ENCODE measurements around the gene FBXO9. TPM values are rescaled to one million over a fixed set of nuclear protein-coding genes. Genes with fewer than 3 reads are reported as not detected.

Gene FBXO9
- total and polyA plus RNA-seq, 4 donors = 36.8 to 79.1 (median 51.2) TPM

DNA sequence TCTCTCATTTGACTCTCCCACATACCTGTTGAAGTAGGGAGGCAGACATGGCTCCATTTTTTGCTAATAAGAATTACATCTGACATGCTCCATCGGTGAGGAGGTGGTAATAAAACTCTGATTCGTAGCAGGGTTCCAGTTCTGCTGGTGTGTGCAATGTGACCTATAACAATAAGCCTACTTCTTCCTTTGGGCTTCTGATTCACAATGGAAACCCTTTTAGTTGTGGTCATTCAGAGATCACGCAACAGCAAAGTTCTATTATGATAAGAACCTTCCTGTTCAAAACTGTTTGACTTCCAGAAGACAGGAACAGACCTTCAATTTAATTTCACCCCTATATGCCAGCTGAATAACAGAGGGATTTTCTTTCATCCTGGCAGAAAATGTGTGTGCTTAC lies 38.7 kb upstream of the FBXO9 start:
- no peak overlapping the region for H3K27ac ChIP-seq (ENCODE audit: low read depth in 1 of 2, low read length in 2 of 2)
- H3K4me1 ChIP-seq (ENCODE audit: control insufficient read depth in 4 of 4, insufficient read depth in 4 of 4, low read length in 3 of 4) = no peaks in the 10 kb centered on the region
- no peak for DNase-seq (ENCODE audit: low spot score)
- H3K9ac ChIP-seq (ENCODE audit: low read depth in 1 of 2, low read length in 2 of 2) = no peak overlapping the region
- H3K27me3 ChIP-seq (ENCODE audit: control insufficient read depth in 4 of 4, insufficient read depth in 4 of 4, low read length in 3 of 4) = no peaks in the 10 kb centered on the region
- WGBS = 85% methylated on average over 3 of the region's 3 CpGs
- TF ChIP-seq FOXA2 (IDR thresholded peaks at IDR 0.05) = no peak
- TF ChIP-seq NR2F2 (IDR thresholded peaks at IDR 0.05) = no peak
- TF ChIP-seq RAD21 (IDR thresholded peaks at IDR 0.05) = no peak
- TF ChIP-seq TAF1 (conservative IDR thresholded peaks at IDR 0.05) = no peak
- TF ChIP-seq EGR1 (IDR thresholded peaks at IDR 0.05; ENCODE audit: low read depth in 2 of 2) = no peak
- TF ChIP-seq, protein P1, sequence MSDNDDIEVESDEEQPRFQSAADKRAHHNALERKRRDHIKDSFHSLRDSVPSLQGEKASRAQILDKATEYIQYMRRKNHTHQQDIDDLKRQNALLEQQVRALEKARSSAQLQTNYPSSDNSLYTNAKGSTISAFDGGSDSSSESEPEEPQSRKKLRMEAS (IDR thresholded peaks at IDR 0.05) = no peak
- TF ChIP-seq HNF4G (IDR thresholded peaks at IDR 0.05) = no peak
- TF ChIP-seq, protein P2, sequence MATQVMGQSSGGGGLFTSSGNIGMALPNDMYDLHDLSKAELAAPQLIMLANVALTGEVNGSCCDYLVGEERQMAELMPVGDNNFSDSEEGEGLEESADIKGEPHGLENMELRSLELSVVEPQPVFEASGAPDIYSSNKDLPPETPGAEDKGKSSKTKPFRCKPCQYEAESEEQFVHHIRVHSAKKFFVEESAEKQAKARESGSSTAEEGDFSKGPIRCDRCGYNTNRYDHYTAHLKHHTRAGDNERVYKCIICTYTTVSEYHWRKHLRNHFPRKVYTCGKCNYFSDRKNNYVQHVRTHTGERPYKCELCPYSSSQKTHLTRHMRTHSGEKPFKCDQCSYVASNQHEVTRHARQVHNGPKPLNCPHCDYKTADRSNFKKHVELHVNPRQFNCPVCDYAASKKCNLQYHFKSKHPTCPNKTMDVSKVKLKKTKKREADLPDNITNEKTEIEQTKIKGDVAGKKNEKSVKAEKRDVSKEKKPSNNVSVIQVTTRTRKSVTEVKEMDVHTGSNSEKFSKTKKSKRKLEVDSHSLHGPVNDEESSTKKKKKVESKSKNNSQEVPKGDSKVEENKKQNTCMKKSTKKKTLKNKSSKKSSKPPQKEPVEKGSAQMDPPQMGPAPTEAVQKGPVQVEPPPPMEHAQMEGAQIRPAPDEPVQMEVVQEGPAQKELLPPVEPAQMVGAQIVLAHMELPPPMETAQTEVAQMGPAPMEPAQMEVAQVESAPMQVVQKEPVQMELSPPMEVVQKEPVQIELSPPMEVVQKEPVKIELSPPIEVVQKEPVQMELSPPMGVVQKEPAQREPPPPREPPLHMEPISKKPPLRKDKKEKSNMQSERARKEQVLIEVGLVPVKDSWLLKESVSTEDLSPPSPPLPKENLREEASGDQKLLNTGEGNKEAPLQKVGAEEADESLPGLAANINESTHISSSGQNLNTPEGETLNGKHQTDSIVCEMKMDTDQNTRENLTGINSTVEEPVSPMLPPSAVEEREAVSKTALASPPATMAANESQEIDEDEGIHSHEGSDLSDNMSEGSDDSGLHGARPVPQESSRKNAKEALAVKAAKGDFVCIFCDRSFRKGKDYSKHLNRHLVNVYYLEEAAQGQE (IDR thresholded peaks at IDR 0.05) = no peak
- TF ChIP-seq SP1 (IDR thresholded peaks at IDR 0.05) = no peak
- TF ChIP-seq JUND (IDR thresholded peaks at IDR 0.05) = no peak
- TF ChIP-seq, protein P3, sequence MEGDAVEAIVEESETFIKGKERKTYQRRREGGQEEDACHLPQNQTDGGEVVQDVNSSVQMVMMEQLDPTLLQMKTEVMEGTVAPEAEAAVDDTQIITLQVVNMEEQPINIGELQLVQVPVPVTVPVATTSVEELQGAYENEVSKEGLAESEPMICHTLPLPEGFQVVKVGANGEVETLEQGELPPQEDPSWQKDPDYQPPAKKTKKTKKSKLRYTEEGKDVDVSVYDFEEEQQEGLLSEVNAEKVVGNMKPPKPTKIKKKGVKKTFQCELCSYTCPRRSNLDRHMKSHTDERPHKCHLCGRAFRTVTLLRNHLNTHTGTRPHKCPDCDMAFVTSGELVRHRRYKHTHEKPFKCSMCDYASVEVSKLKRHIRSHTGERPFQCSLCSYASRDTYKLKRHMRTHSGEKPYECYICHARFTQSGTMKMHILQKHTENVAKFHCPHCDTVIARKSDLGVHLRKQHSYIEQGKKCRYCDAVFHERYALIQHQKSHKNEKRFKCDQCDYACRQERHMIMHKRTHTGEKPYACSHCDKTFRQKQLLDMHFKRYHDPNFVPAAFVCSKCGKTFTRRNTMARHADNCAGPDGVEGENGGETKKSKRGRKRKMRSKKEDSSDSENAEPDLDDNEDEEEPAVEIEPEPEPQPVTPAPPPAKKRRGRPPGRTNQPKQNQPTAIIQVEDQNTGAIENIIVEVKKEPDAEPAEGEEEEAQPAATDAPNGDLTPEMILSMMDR (IDR thresholded peaks at IDR 0.05; ENCODE audit: low read depth, low read length, missing input control) = no peak
- TF ChIP-seq FOXA1 (IDR thresholded peaks at IDR 0.05) = no peak
- TF ChIP-seq GABPA (IDR thresholded peaks at IDR 0.05 in 1 of 2, conservative IDR thresholded peaks at IDR 0.05 in 1 of 2) = no peak
- TF ChIP-seq, protein P4, sequence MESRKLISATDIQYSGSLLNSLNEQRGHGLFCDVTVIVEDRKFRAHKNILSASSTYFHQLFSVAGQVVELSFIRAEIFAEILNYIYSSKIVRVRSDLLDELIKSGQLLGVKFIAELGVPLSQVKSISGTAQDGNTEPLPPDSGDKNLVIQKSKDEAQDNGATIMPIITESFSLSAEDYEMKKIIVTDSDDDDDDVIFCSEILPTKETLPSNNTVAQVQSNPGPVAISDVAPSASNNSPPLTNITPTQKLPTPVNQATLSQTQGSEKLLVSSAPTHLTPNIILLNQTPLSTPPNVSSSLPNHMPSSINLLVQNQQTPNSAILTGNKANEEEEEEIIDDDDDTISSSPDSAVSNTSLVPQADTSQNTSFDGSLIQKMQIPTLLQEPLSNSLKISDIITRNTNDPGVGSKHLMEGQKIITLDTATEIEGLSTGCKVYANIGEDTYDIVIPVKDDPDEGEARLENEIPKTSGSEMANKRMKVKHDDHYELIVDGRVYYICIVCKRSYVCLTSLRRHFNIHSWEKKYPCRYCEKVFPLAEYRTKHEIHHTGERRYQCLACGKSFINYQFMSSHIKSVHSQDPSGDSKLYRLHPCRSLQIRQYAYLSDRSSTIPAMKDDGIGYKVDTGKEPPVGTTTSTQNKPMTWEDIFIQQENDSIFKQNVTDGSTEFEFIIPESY (IDR thresholded peaks at IDR 0.05) = no peak
- no peak overlapping the region for H3K4me3 ChIP-seq (ENCODE audit: low read depth in 1 of 3, low read length in 3 of 3)
- peaks cover 7 to 35% (median 16%) of the 10 kb centered on the region in 4 donors for H3K36me3 ChIP-seq (ENCODE audit: control insufficient read depth in 4 of 4, insufficient read depth in 3 of 4, low read depth in 1 of 4, low read length in 3 of 4)
- H3K9me3 ChIP-seq (ENCODE audit: control insufficient read depth in 4 of 4, low read length in 3 of 4) = no peaks in the 10 kb centered on the region

DNA sequence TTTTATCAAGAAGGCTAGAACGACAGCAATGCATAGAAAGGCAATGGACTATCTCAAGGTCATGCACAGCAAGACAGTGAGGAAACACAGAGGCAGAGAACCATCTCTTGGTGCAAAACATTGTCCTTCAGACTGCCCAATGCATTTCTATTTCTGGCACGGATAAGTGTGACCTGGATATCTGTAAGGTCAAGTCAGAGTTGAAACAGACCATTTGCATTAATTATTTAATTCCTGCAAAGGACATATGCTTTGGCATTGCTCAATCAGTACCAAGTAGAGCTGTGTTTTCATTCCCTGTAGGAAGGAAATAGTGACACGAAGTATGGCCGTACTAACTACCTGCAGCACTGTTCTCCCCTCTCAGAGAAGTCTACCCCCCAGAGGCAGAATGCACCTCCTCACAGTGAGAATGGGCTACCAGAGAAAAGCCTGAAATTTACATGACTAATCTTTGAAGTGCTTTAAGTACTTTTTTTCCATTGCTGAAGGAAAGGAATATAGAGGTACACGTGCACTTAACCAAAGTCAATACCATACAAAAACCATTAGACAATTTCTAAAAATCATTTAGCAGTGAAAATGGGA lies 38.0 kb upstream of the FBXO9 start:
- Histone ChIP-seq H3K4me1 (ENCODE audit: control insufficient read depth in 4 of 4, insufficient read depth in 4 of 4, low read length in 3 of 4) (no peaks in the 10 kb centered on the region), H3K27ac (ENCODE audit: low read depth in 1 of 2, low read length in 2 of 2) (no peak overlapping the region), H3K9ac (ENCODE audit: low read depth in 1 of 2, low read length in 2 of 2) (no peak overlapping the region), H3K27me3 (ENCODE audit: control insufficient read depth in 4 of 4, insufficient read depth in 4 of 4, low read length in 3 of 4) (no peaks in the 10 kb centered on the region), H3K9me3 (ENCODE audit: control insufficient read depth in 4 of 4, low read length in 3 of 4) (no peaks in the 10 kb centered on the region), H3K36me3 (ENCODE audit: control insufficient read depth in 4 of 4, insufficient read depth in 3 of 4, low read depth in 1 of 4, low read length in 3 of 4) (peaks cover 7 to 35% (median 17%) of the 10 kb centered on the region in 4 donors), H3K4me3 (ENCODE audit: low read depth in 1 of 3, low read length in 3 of 3) (no peak overlapping the region)
- WGBS = 83% methylated on average over 5 of the region's 5 CpGs
- DNase-seq (ENCODE audit: low spot score) = no peak
- TF ChIP-seq, protein P1 (IDR thresholded peaks at IDR 0.05) = no peak
- TF ChIP-seq FOXA1 (IDR thresholded peaks at IDR 0.05) (no peak), YY1 (IDR thresholded peaks at IDR 0.05) (no peak), FOXA2 (IDR thresholded peaks at IDR 0.05) (no peak)
- TF ChIP-seq, protein P3 (IDR thresholded peaks at IDR 0.05; ENCODE audit: low read depth, low read length, missing input control) = no peak
- TF ChIP-seq, protein P2 (IDR thresholded peaks at IDR 0.05) = no peak
